ENCODE data around the gene UBXN11. TPM values are rescaled to one million over a fixed set of nuclear protein-coding genes. Genes with fewer than 3 reads are reported as not detected.

The UBXN11 gene
- total RNA-seq, 2 donors from 2014 or later, result 12.2 to 14.8 TPM

- intact Hi-C loops (cut with DNase I), result no loop called here
- ATAC-seq, result no peak
- no peak for TF ChIP-seq POLR2A (IDR thresholded peaks at IDR 0.05)
- TF ChIP-seq, protein P1, sequence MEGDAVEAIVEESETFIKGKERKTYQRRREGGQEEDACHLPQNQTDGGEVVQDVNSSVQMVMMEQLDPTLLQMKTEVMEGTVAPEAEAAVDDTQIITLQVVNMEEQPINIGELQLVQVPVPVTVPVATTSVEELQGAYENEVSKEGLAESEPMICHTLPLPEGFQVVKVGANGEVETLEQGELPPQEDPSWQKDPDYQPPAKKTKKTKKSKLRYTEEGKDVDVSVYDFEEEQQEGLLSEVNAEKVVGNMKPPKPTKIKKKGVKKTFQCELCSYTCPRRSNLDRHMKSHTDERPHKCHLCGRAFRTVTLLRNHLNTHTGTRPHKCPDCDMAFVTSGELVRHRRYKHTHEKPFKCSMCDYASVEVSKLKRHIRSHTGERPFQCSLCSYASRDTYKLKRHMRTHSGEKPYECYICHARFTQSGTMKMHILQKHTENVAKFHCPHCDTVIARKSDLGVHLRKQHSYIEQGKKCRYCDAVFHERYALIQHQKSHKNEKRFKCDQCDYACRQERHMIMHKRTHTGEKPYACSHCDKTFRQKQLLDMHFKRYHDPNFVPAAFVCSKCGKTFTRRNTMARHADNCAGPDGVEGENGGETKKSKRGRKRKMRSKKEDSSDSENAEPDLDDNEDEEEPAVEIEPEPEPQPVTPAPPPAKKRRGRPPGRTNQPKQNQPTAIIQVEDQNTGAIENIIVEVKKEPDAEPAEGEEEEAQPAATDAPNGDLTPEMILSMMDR (IDR thresholded peaks at IDR 0.05), result no peak
- Histone ChIP-seq H3K4me3 (no peak overlapping the region), H3K4me1 (no peaks in the 10 kb centered on the region), H3K27ac (no peak overlapping the region), H3K27me3 (no peaks in the 10 kb centered on the region), H3K9me3 (no peaks in the 10 kb centered on the region), H3K36me3 (replicated peaks in 1 of 2; ENCODE audit: insufficient read depth in 1 of 2, low read depth in 2 of 2) (no peaks in the 10 kb centered on the region)
- WGBS, 2 donors, result 40 to 73% methylated on average over 1 to 14 of the region's 15 CpGs
- no peak for DNase-seq
Observed at GRCh38 chr1:26345718-26346117, 39.3 kb upstream of the UBXN11 start.

- Histone ChIP-seq H3K27me3 (no peaks in the 10 kb centered on the region), H3K9me3 (no peaks in the 10 kb centered on the region), H3K27ac (no peak overlapping the region), H3K4me3 (no peak overlapping the region), H3K36me3 (replicated peaks in 1 of 2; ENCODE audit: insufficient read depth in 1 of 2, low read depth in 2 of 2) (no peaks in the 10 kb centered on the region), H3K4me1 (no peaks in the 10 kb centered on the region)
- no peak for DNase-seq
- ATAC-seq, result no peak
- WGBS, 2 donors, result 75 to 85% methylated on average over 4 to 15 of the region's 15 CpGs
- intact Hi-C loops (cut with DNase I), result no loop called here
- TF ChIP-seq POLR2A (IDR thresholded peaks at IDR 0.05), result no peak
- TF ChIP-seq, protein P1 (IDR thresholded peaks at IDR 0.05), result no peak
Observed at GRCh38 chr1:26344147-26344920, 37.9 kb upstream of the UBXN11 start.

GRCh38 chr1:26340047-26340481, 33.6 kb upstream of the UBXN11 start:
- WGBS, 2 donors, result 35 to 56% methylated on average over 4 of the region's 4 CpGs
- intact Hi-C loops (cut with DNase I), result no loop called here
- Histone ChIP-seq H3K27ac (no peak overlapping the region), H3K4me1 (peaks cover 17% of the 10 kb centered on the region), H3K27me3 (no peaks in the 10 kb centered on the region), H3K9me3 (no peaks in the 10 kb centered on the region), H3K36me3 (replicated peaks in 1 of 2; ENCODE audit: insufficient read depth in 1 of 2, low read depth in 2 of 2) (no peaks in the 10 kb centered on the region), H3K4me3 (no peak overlapping the region)
- DNase-seq (no peak), ATAC-seq (no peak)
- TF ChIP-seq POLR2A (IDR thresholded peaks at IDR 0.05), result no peak
- TF ChIP-seq, protein P1 (IDR thresholded peaks at IDR 0.05), result no peak

GRCh38 chr1:26338670-26339069, 32.2 kb upstream of the UBXN11 start:
- Histone ChIP-seq H3K27ac (no peak overlapping the region), H3K4me1 (peaks cover 17% of the 10 kb centered on the region), H3K4me3 (no peak overlapping the region), H3K27me3 (no peaks in the 10 kb centered on the region), H3K36me3 (replicated peaks in 1 of 2; ENCODE audit: insufficient read depth in 1 of 2, low read depth in 2 of 2) (no peaks in the 10 kb centered on the region), H3K9me3 (no peaks in the 10 kb centered on the region)
- WGBS, 2 donors, result 71 to 92% methylated on average over 1 of the region's 1 CpG
- ATAC-seq, result no peak
- DNase-seq, result no peak
- intact Hi-C loops (cut with DNase I), result no loop called here
- TF ChIP-seq, protein P1 (IDR thresholded peaks at IDR 0.05), result no peak
- no peak for TF ChIP-seq POLR2A (IDR thresholded peaks at IDR 0.05)

- H3K36me3 ChIP-seq (replicated peaks in 1 of 2; ENCODE audit: insufficient read depth in 1 of 2, low read depth in 2 of 2), result no peaks in the 10 kb centered on the region
- WGBS, 2 donors, result 59 to 82% methylated on average over 3 to 4 of the region's 4 CpGs
- no peak overlapping the region for H3K27ac ChIP-seq
- TF ChIP-seq POLR2A (IDR thresholded peaks at IDR 0.05), result no peak
- TF ChIP-seq, protein P1 (IDR thresholded peaks at IDR 0.05), result no peak
- H3K27me3 ChIP-seq, result no peaks in the 10 kb centered on the region
- DNase-seq (no peak), ATAC-seq (no peak)
- no peak overlapping the region for H3K4me3 ChIP-seq
- H3K4me1 ChIP-seq, result peaks cover 17% of the 10 kb centered on the region
- intact Hi-C loops (cut with DNase I), result no loop called here
- H3K9me3 ChIP-seq, result no peaks in the 10 kb centered on the region
Observed at GRCh38 chr1:26337625-26338024, 31.2 kb upstream of the UBXN11 start.

All from body of pancreas (tissue), 4 donors.